Measurements from ENCODE around the gene WSCD2. TPM values are rescaled to one million over a fixed set of nuclear protein-coding genes. Genes with fewer than 3 reads are reported as not detected.
"Not testable (repeated sequence)": the region's sequence is repeated elsewhere in the genome, so short reads cannot be mapped to it uniquely, and the experiment has no call there.

WSCD2 gene
- total RNA-seq, 1 donor from 2014 or later, result 2.0 TPM

- no peak for DNase-seq
These were observed 69.0 kb downstream of the WSCD2 start for GRCh38 chr12:108198043-108198442.

- no peak for DNase-seq
These were observed 70.0 kb downstream of the WSCD2 start for GRCh38 chr12:108199106-108199505.

GRCh38 chr12:108201808-108202207, 72.7 kb downstream of the WSCD2 start:
- no peak for DNase-seq

- no peak for DNase-seq
These were observed 75.3 kb downstream of the WSCD2 start for GRCh38 chr12:108204117-108204987.

GRCh38 chr12:108205864-108206263, 76.8 kb downstream of the WSCD2 start:
- no peak for DNase-seq

GRCh38 chr12:108207791-108208730, 79.0 kb downstream of the WSCD2 start:
- DNase-seq, result no peak

- no peak for DNase-seq
These were observed 80.9 kb downstream of the WSCD2 start for GRCh38 chr12:108210001-108210400.

GRCh38 chr12:108211157-108211556, 82.1 kb downstream of the WSCD2 start:
- no peak for DNase-seq

- no peak for DNase-seq
These were observed 84.9 kb downstream of the WSCD2 start for GRCh38 chr12:108213871-108214445.

- no peak for DNase-seq
These were observed 85.4 kb downstream of the WSCD2 start for GRCh38 chr12:108214486-108214885.

GRCh38 chr12:108215458-108215857, 86.4 kb downstream of the WSCD2 start:
- no peak for DNase-seq

GRCh38 chr12:108218921-108219320, 89.8 kb downstream of the WSCD2 start:
- DNase-seq, result no peak

GRCh38 chr12:108225101-108225500, 96.0 kb downstream of the WSCD2 start:
- DNase-seq, result not testable (repeated sequence)

- DNase-seq, result no peak
These were observed 97.8 kb downstream of the WSCD2 start for GRCh38 chr12:108226866-108227265.

- peak; percentile 3 for DNase-seq
These were observed 99.7 kb downstream of the WSCD2 start for GRCh38 chr12:108228746-108229145.

- DNase-seq, result no peak
These were observed 102.2 kb downstream of the WSCD2 start for GRCh38 chr12:108231109-108231905.

- DNase-seq, result no peak
These were observed 102.9 kb downstream of the WSCD2 start for GRCh38 chr12:108231909-108232434.

- DNase-seq, result no peak
These were observed 103.5 kb downstream of the WSCD2 start for GRCh38 chr12:108232565-108232964.

GRCh38 chr12:108234158-108234557, 105.1 kb downstream of the WSCD2 start:
- DNase-seq, result no peak

- DNase-seq, result no peak
These were observed 106.3 kb downstream of the WSCD2 start for GRCh38 chr12:108235197-108235984.

GRCh38 chr12:108235985-108236263, 106.8 kb downstream of the WSCD2 start:
- no peak for DNase-seq

Measured in skin of body (tissue), 2 donors.